ENCODE measurements around the gene STEAP3.
A peak's percentile ranks its signal among the peaks of the same experiment; 100 is the strongest.

GRCh38 chr2:119234021-119235019 is 10.7 kb downstream of the STEAP3 start:
- TF ChIP-seq CTCF (conservative IDR thresholded peaks at IDR 0.05; ENCODE audit: low read length) (peak; percentile 62), EZH2phosphoT487 (IDR thresholded peaks at IDR 0.05; ENCODE audit: borderline replicate concordance) (no peak)

Measured in Loucy (cell line).